SU-DHL-6 (cell line): ENCODE results near the gene RAB27B.

Source experiments
- H2AFZ ChIP-seq: fragments of 200-600 bp; sonication (generic); 2 replicates; pipeline ENCODE4 v1.6.1; 2014; ENCODE audit warnings: low read depth, mild to moderate bottlenecking, moderate library complexity, mixed read lengths, antibody characterized with exemption, low read length; ENCODE audit not compliant: severe bottlenecking
- H3F3A ChIP-seq: fragments of 200-600 bp; shearing (Covaris generic); 2 replicates; pipeline ENCODE4 v1.6.0; 2016; ENCODE audit warnings: antibody characterized with exemption, mild to moderate bottlenecking; ENCODE audit not compliant: insufficient read depth
- H3K27ac ChIP-seq: fragments of 200-600 bp; sonication (generic); 2 replicates; pipeline ENCODE4 v1.5.1; 2016; ENCODE audit warnings: low read depth, mild to moderate bottlenecking, low read length, moderate library complexity, mixed read lengths
- H3K27me3 ChIP-seq: fragments of 200-600 bp; sonication (generic), shearing (Covaris generic); 2 replicates; pipeline ENCODE4 v1.6.0; 2014; ENCODE audit warnings: mild to moderate bottlenecking, low read length
- H3K36me3 ChIP-seq: fragments of 200-600 bp; sonication (generic); 2 replicates; pipeline ENCODE4 v1.6.1; 2014; ENCODE audit warnings: mild to moderate bottlenecking, low read length, mixed read lengths
- H3K4me2 ChIP-seq: fragments of 300-600, 200-600 bp; shearing (Covaris generic), sonication (generic); 2 replicates; pipeline ENCODE4 v1.6.0; 2014; ENCODE audit warnings: low read length, low read depth, mild to moderate bottlenecking; ENCODE audit not compliant: poor library complexity, severe bottlenecking
- H3K4me3 ChIP-seq: fragments of 200-600 bp; sonication (generic); 2 replicates; pipeline ENCODE4 v1.5.1; 2014; ENCODE audit warnings: antibody characterized with exemption, low read length, mild to moderate bottlenecking, mixed read lengths; ENCODE audit not compliant: insufficient read depth, poor library complexity, severe bottlenecking
- H3K79me2 ChIP-seq: fragments of 200-600 bp; sonication (generic); 2 replicates; pipeline ENCODE4 v1.6.1; 2014; ENCODE audit warnings: mild to moderate bottlenecking, low read length, moderate library complexity; ENCODE audit not compliant: insufficient read depth
- H3K9ac ChIP-seq: fragments of 200-600 bp; sonication (generic); 2 replicates; pipeline ENCODE4 v1.7.0; 2014; ENCODE audit warnings: mild to moderate bottlenecking, low read length
- H3K9me2 ChIP-seq: fragments of 200-600 bp; sonication (generic); replicated peaks from 2 replicates; pipeline ENCODE4 v1.6.1; 2014; ENCODE audit warnings: low read length; ENCODE audit not compliant: insufficient read depth
- H3K9me3 ChIP-seq: fragments of 200-600 bp; sonication (generic); 2 replicates; pipeline ENCODE4 v1.6.1; 2014; ENCODE audit warnings: low read length, mixed read lengths; ENCODE audit not compliant: insufficient read depth
- H4K20me1 ChIP-seq: fragments of 200-600 bp; sonication (generic); 2 replicates; pipeline ENCODE4 v1.6.1; 2014; ENCODE audit warnings: low read depth, mild to moderate bottlenecking, antibody characterized with exemption, low read length, moderate library complexity, mixed read lengths
- CTCF ChIP-seq: fragments of 200-600 bp; sonication (generic); IDR thresholded peaks from one replicate; pipeline ENCODE4 v1.5.1; 2017; ENCODE audit warnings: antibody characterized with exemption, mild to moderate bottlenecking, low read length, moderate library complexity; ENCODE audit not compliant: insufficient read depth, poor library complexity, severe bottlenecking
- EZH2phosphoT487 ChIP-seq: fragments of 200-600 bp; sonication (generic), shearing (Covaris generic); conservative IDR thresholded peaks from 2 replicates; pipeline ENCODE4 v1.6.1; 2018; ENCODE audit warnings: mild to moderate bottlenecking, antibody characterized with exemption, low read length, moderate library complexity, mixed read lengths

The RAB27B gene

GRCh38 chr18:54906331-54907185 is 78.3 kb downstream of the RAB27B start:
- no peaks in the 10 kb centered on the region for H3K79me2 ChIP-seq
- no peak for TF ChIP-seq CTCF
- no peak for TF ChIP-seq EZH2phosphoT487
- H3K27me3 ChIP-seq = no peaks in the 10 kb centered on the region
- no peak overlapping the region for H3K27ac ChIP-seq
- no peaks in the 10 kb centered on the region for H3K9me2 ChIP-seq
- H4K20me1 ChIP-seq = no peaks in the 10 kb centered on the region; the same call in 1 of the 2 replicates
- H3K36me3 ChIP-seq = no peaks in the 10 kb centered on the region
- no peak overlapping the region for H3K4me2 ChIP-seq
- H3F3A ChIP-seq = no peaks in the 10 kb centered on the region
- no peak overlapping the region for H3K9ac ChIP-seq
- H3K4me3 ChIP-seq = no peak overlapping the region
- no peak overlapping the region for H2AFZ ChIP-seq
- no peaks in the 10 kb centered on the region for H3K9me3 ChIP-seq

- Histone ChIP-seq H3K4me3 (no peak overlapping the region), H3K4me2 (no peak overlapping the region), H3K27ac (no peak overlapping the region), H2AFZ (no peak overlapping the region), H3K9me3 (no peaks in the 10 kb centered on the region), H3K36me3 (no peaks in the 10 kb centered on the region), H3F3A (no peaks in the 10 kb centered on the region), H3K79me2 (no peaks in the 10 kb centered on the region), H4K20me1 (no peaks in the 10 kb centered on the region), H3K9me2 (no peaks in the 10 kb centered on the region), H3K9ac (no peak overlapping the region), H3K27me3 (no peaks in the 10 kb centered on the region)
- TF ChIP-seq CTCF (no peak), EZH2phosphoT487 (no peak)
Measured at GRCh38 chr18:54909538-54909937, 81.3 kb downstream of the RAB27B start.

- Histone ChIP-seq H3K27ac (no peak overlapping the region), H3K9me2 (no peaks in the 10 kb centered on the region), H2AFZ (no peak overlapping the region), H3K9me3 (no peaks in the 10 kb centered on the region), H3K9ac (no peak overlapping the region), H3F3A (no peaks in the 10 kb centered on the region), H3K4me3 (no peak overlapping the region), H3K36me3 (no peaks in the 10 kb centered on the region), H3K4me2 (no peak overlapping the region), H3K27me3 (no peaks in the 10 kb centered on the region), H3K79me2 (no peaks in the 10 kb centered on the region), H4K20me1 (no peaks in the 10 kb centered on the region)
- TF ChIP-seq EZH2phosphoT487 = no peak
- TF ChIP-seq CTCF = no peak
Measured at GRCh38 chr18:54910161-54910919, 82.1 kb downstream of the RAB27B start.
